CD4-positive, alpha-beta memory T cell (primary cell): ENCODE results near the gene KIF5B. TPM values are rescaled to one million over a fixed set of nuclear protein-coding genes. Genes with fewer than 3 reads are reported as not detected.

ENCODE experiments used
- CTCF ChIA-PET: fragments of 350-600 bp; sonication (Branson Sonifier 250); formaldehyde crosslinking; loops from one replicate; lab custom pipeline; 2021; ENCODE audit warnings: inconsistent platforms; ENCODE audit not compliant: partially characterized antibody; lab: Charles Lee
- POLR2A ChIA-PET: fragments of 350-600 bp; sonication (Branson Sonifier 250); formaldehyde crosslinking; loops from one replicate; lab custom pipeline; 2021; ENCODE audit not compliant: partially characterized antibody; lab: Charles Lee
- DNase-seq, 5 donors: peaks; one replicate each; pipeline versions ENCODE4 v3.0.0 to v3.0.0-alpha.2; 2020 to 2022; ENCODE audit warnings: mixed read lengths in 1 of 5
- H3K27ac ChIP-seq: one replicate; pipeline ENCODE4 v1.7.0; 2013; ENCODE audit warnings: low read depth, low read length
- H3K27me3 ChIP-seq: 2 replicates; pipeline ENCODE4 v1.7.0; 2013; ENCODE audit warnings: mild to moderate bottlenecking, low read length, moderate library complexity; ENCODE audit not compliant: insufficient read depth
- H3K36me3 ChIP-seq: 2 replicates; pipeline ENCODE4 v1.7.0; 2013; ENCODE audit warnings: mild to moderate bottlenecking, low read length, moderate library complexity; ENCODE audit not compliant: insufficient read depth
- H3K4me1 ChIP-seq: 2 replicates; pipeline ENCODE4 v1.7.0; 2013; ENCODE audit warnings: mild to moderate bottlenecking, low read length, moderate library complexity; ENCODE audit not compliant: insufficient read depth
- H3K4me3 ChIP-seq, 2 donors: one replicate each; pipeline ENCODE4 v1.7.0; 2013; ENCODE audit warnings: low read length in 2 of 2, mild to moderate bottlenecking in 1 of 2
- H3K9me3 ChIP-seq, 2 donors: one replicate each; pipeline ENCODE4 v1.7.0; 2013; ENCODE audit warnings: low read length in 2 of 2, control low read depth in 1 of 2; ENCODE audit not compliant: control insufficient read depth in 1 of 2
- H3K27ac Mint-ChIP-seq, 7 donors: one replicate each; pipeline ENCODE4 v1.8.0; 2020 to 2021; ENCODE audit warnings: mixed read lengths in 7 of 7, mild to moderate bottlenecking in 6 of 7, inconsistent platforms in 3 of 7, moderate library complexity in 3 of 7
- H3K27me3 Mint-ChIP-seq, 2 donors: one replicate each; pipeline ENCODE4 v1.8.0; 2020 to 2021; ENCODE audit warnings: mixed read lengths in 2 of 2
- H3K36me3 Mint-ChIP-seq, 2 donors: one replicate each; pipeline ENCODE4 v1.8.0; 2020 to 2021; ENCODE audit warnings: mixed read lengths in 2 of 2, inconsistent platforms in 1 of 2, mild to moderate bottlenecking in 1 of 2
- H3K4me1 Mint-ChIP-seq, 4 donors: one replicate each; pipeline ENCODE4 v1.8.0; 2020 to 2021; ENCODE audit warnings: mixed read lengths in 4 of 4, mild to moderate bottlenecking in 1 of 4
- H3K4me3 Mint-ChIP-seq, 8 donors: one replicate each; pipeline ENCODE4 v1.8.0; 2020 to 2021; ENCODE audit warnings: mixed read lengths in 8 of 8, mild to moderate bottlenecking in 7 of 8, moderate library complexity in 6 of 8, inconsistent platforms in 3 of 8
- H3K9me3 Mint-ChIP-seq, 8 donors: one replicate each; pipeline ENCODE4 v1.8.0; 2020 to 2021; ENCODE audit warnings: mixed read lengths in 8 of 8, mild to moderate bottlenecking in 5 of 8, inconsistent platforms in 3 of 8, moderate library complexity in 1 of 8
- intact Hi-C: fragments of 100-400 bp; cut with micrococcal nuclease; formaldehyde crosslinking; loops from one replicate; pipeline ENCODE4 v1.15.1; 2023
- polyA plus RNA-seq, 2 donors: library from polyadenylated mRNA; unstranded; fragments of 300-500 nt; fragmentation: Illumina TruSeq; gene quantifications; one replicate each; pipeline ENCODE4 v1.2.3, GENCODE V29; 2021
- total RNA-seq, 2 experiments: library from RNA; stranded (reverse); gene quantifications; one replicate each; pipeline ENCODE4 v1.2.3, GENCODE V29; 2021

The KIF5B gene
- total and polyA plus RNA-seq, 4 experiments from 2014 or later = 23.4 to 55.6 (median 42.2) TPM

DNA sequence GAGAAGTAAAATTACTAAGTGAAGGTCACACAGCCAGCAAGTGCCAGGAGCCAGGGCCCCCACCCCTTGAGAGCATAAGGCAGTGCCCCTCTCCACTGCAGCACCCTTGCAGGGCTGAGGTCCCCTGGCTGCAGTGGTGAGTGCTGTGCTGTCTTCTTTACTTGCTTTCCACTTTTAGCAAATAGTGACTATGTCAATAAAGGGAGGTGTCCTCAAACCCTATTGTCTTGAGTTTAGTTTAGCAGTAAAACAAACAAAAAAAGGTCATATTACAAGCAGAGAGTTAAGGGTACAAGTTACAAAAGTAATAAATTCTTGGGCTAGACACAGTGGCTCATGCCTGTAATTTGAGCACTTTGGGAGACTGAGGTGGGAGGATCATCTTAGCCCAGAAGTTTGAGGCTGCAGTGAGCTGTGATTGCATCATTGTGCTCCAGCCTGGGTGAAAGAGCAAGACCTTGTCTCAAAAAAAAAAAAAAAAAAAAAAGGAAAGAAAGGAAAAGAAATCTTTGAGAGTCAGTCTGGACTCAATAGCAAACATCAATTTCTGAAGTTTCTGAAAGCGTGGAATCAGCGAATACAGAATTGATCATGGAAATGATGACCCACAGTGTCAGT is 39.0 kb upstream of the KIF5B start:
- ChIA-PET POLR2A (no interaction called here), CTCF (no interaction called here)
- H3K4me1 ChIP-seq = no peaks in the 10 kb centered on the region
- DNase-seq = no peak
- peaks cover 6 to 18% of the 10 kb centered on the region in 2 donors for H3K27me3 Mint-ChIP-seq
- no peak overlapping the region for H3K4me3 ChIP-seq
- H3K27me3 ChIP-seq = no peaks in the 10 kb centered on the region
- H3K4me3 Mint-ChIP-seq = no peak overlapping the region
- no peaks in the 10 kb centered on the region for H3K4me1 Mint-ChIP-seq
- no peaks in the 10 kb centered on the region for H3K36me3 Mint-ChIP-seq
- H3K27ac Mint-ChIP-seq = no peak overlapping the region
- H3K9me3 Mint-ChIP-seq = peaks cover 0 to 21% (median 10%) of the 10 kb centered on the region in 8 donors
- H3K27ac ChIP-seq = no peak overlapping the region
- intact Hi-C loops = no loop called here
- no peaks in the 10 kb centered on the region for H3K36me3 ChIP-seq
- no peaks in the 10 kb centered on the region for H3K9me3 ChIP-seq

- peaks cover 0 to 15% (median 6%) of the 10 kb centered on the region in 8 donors for H3K9me3 Mint-ChIP-seq
- ChIA-PET CTCF (no interaction called here), POLR2A (no interaction called here)
- H3K4me3 ChIP-seq = no peak overlapping the region
- no peak for DNase-seq
- H3K4me1 Mint-ChIP-seq = no peaks in the 10 kb centered on the region
- no peaks in the 10 kb centered on the region for H3K4me1 ChIP-seq
- no peaks in the 10 kb centered on the region for H3K36me3 Mint-ChIP-seq
- intact Hi-C loops = no loop called here
- no peak overlapping the region for H3K27ac Mint-ChIP-seq
- H3K27me3 ChIP-seq = no peaks in the 10 kb centered on the region
- no peak overlapping the region for H3K4me3 Mint-ChIP-seq
- no peaks in the 10 kb centered on the region for H3K9me3 ChIP-seq
- H3K27ac ChIP-seq = no peak overlapping the region
- no peaks in the 10 kb centered on the region for H3K36me3 ChIP-seq
- H3K27me3 Mint-ChIP-seq = peaks cover 6 to 15% of the 10 kb centered on the region in 2 donors
Observed at GRCh38 chr10:32093650-32094049, 37.4 kb upstream of the KIF5B start.

DNA sequence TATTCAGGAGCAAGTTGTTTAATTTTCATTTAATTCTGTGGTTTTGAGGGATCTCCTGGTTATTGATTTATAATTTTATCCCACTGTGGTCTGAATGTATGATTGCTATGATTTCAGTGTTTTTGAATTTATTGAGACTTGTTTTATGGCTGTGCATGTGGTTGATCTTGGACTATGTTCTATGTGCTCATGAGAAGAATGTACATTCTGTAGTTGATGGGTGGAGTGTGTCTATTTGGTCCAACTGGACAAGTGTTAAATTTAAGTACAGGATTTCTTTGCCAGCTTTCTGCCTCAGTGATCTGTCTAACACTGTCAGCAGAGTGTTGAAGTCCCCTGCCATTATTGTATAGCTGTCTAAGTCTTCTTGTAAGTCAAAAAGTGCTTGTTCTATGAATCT is 34.8 kb upstream of the KIF5B start:
- Histone ChIP-seq H3K27ac (no peak overlapping the region), H3K4me1 (no peaks in the 10 kb centered on the region), H3K9me3 (no peaks in the 10 kb centered on the region), H3K36me3 (no peaks in the 10 kb centered on the region), H3K4me3 (no peak overlapping the region), H3K27me3 (no peaks in the 10 kb centered on the region)
- POLR2A ChIA-PET = no interaction called here
- no peak overlapping the region for H3K4me3 Mint-ChIP-seq
- DNase-seq = no peak
- H3K9me3 Mint-ChIP-seq = peaks cover 0 to 3% (median 0%) of the 10 kb centered on the region in 8 donors
- CTCF ChIA-PET = no interaction called here
- peaks cover 6 to 13% of the 10 kb centered on the region in 2 donors for H3K27me3 Mint-ChIP-seq
- H3K36me3 Mint-ChIP-seq = no peaks in the 10 kb centered on the region
- intact Hi-C loops = no loop called here
- H3K4me1 Mint-ChIP-seq = no peaks in the 10 kb centered on the region
- no peak overlapping the region for H3K27ac Mint-ChIP-seq

DNA sequence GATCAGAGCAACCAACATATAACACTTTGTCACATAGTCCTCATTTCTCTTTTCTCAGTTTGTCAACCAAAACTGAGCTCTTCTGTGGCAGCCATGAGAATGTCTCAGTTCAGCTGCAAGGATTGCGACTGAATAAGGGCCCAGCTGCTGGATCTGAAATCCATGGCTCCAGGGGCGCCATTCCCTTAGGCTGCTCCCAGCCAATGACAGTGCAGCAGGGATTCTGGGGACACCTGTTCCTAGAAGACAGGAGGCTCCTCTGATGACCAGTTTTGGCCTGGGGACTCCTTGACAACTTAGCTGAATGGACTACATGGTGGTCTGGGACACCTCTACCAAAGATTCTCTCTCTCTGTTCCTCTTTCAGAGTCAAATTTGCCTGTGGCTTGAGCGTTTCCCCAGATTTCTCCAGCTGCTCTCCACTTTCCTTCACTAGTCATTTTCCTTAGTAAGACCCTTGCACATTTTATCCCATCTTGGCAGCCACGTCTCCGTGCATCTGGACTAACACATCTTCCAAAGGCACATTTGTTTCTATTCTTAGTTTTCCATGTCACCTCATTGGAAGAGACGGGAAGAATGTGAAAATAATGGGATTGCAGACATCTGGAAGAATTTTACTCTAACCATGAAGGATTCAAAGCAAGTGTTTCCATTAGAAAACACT is 28.1 kb upstream of the KIF5B start:
- Histone ChIP-seq H3K4me3 (no peak overlapping the region), H3K27me3 (no peaks in the 10 kb centered on the region), H3K36me3 (no peaks in the 10 kb centered on the region), H3K27ac (no peak overlapping the region), H3K9me3 (no peaks in the 10 kb centered on the region), H3K4me1 (no peaks in the 10 kb centered on the region)
- intact Hi-C loops = no loop called here
- peaks cover 0 to 2% of the 10 kb centered on the region in 2 donors for H3K27me3 Mint-ChIP-seq
- no peak overlapping the region for H3K27ac Mint-ChIP-seq
- ChIA-PET POLR2A (no interaction called here), CTCF (interaction anchor here (0.7 kb wide), 1 partner anchor 1332 kb away, joined by 3 read pairs; no protein-coding TSS in a partner anchor)
- H3K9me3 Mint-ChIP-seq = no peaks in the 10 kb centered on the region
- no peak overlapping the region for H3K4me3 Mint-ChIP-seq
- DNase-seq = no peak
- H3K36me3 Mint-ChIP-seq = no peaks in the 10 kb centered on the region
- no peaks in the 10 kb centered on the region for H3K4me1 Mint-ChIP-seq

DNA sequence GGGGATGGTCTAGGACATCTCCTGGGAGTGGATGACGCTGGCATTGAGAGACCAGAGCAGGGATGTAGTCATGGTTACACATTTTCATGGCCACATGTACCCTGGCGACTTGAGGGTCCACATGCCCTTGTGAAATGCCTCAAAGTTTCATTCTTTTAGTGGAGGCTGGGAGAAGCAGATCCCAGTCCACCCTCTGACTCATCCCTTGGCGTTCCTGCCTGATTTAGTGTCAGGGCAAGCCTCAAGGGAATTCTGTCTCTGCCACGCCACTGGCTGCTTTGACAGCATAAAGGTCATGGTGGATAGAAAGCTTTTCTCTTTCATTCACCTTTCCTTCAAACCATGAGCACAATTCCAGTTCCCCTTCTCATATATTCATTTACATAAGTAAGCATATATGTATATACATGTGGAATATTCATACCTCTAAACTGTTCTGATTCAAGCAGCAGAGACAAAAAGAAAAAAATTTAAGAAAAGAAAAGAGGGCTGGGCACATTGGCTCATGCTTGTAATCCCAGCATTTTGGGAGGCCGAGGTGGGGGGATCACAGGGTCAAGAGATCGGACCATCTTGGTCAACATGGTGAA is 21.8 kb upstream of the KIF5B start:
- Mint-ChIP-seq H3K9me3 (no peaks in the 10 kb centered on the region), H3K27me3 (peaks cover 0 to 5% of the 10 kb centered on the region in 2 donors), H3K36me3 (no peaks in the 10 kb centered on the region), H3K4me1 (no peaks in the 10 kb centered on the region), H3K27ac (no peak overlapping the region), H3K4me3 (no peak overlapping the region)
- Histone ChIP-seq H3K27ac (no peak overlapping the region), H3K27me3 (no peaks in the 10 kb centered on the region), H3K4me1 (no peaks in the 10 kb centered on the region), H3K36me3 (no peaks in the 10 kb centered on the region), H3K9me3 (no peaks in the 10 kb centered on the region), H3K4me3 (no peak overlapping the region)
- intact Hi-C loops = no loop called here
- DNase-seq = no peak
- ChIA-PET CTCF (no interaction called here), POLR2A (no interaction called here)

DNA sequence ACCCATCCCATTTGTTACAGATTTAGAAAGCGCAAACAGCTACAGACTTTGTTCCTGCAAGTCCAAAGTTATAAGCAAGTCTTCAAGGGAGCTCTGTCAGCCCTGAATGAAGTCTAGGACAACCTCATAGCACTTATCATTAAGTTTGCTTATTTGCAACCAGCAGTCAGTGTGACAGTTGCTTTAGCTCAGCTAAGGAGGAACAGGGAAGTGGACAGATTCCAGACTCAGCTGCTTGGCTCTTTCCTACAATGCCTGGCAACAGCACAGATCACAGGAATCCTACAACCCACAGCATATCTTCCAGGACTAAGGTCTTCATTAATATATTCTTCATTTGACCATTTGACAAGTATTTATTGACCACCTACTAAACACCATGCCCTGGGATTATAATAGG is 17.4 kb upstream of the KIF5B start:
- Mint-ChIP-seq H3K27me3 (peaks cover 2% of the 10 kb centered on the region in 2 donors), H3K4me1 (no peaks in the 10 kb centered on the region), H3K4me3 (no peak overlapping the region), H3K36me3 (no peaks in the 10 kb centered on the region), H3K27ac (no peak overlapping the region), H3K9me3 (no peaks in the 10 kb centered on the region)
- DNase-seq = no peak
- H3K4me1 ChIP-seq = no peaks in the 10 kb centered on the region
- no peaks in the 10 kb centered on the region for H3K27me3 ChIP-seq
- POLR2A ChIA-PET = no interaction called here
- intact Hi-C loops = no loop called here
- CTCF ChIA-PET = no interaction called here
- H3K9me3 ChIP-seq = no peaks in the 10 kb centered on the region
- H3K27ac ChIP-seq = no peak overlapping the region
- H3K4me3 ChIP-seq = no peak overlapping the region
- no peaks in the 10 kb centered on the region for H3K36me3 ChIP-seq

- Histone ChIP-seq H3K4me1 (no peaks in the 10 kb centered on the region), H3K9me3 (no peaks in the 10 kb centered on the region), H3K36me3 (no peaks in the 10 kb centered on the region), H3K27ac (no peak overlapping the region), H3K4me3 (no peak overlapping the region), H3K27me3 (no peaks in the 10 kb centered on the region)
- Mint-ChIP-seq H3K9me3 (no peaks in the 10 kb centered on the region), H3K4me1 (no peaks in the 10 kb centered on the region), H3K4me3 (no peak overlapping the region), H3K27ac (no peak overlapping the region), H3K27me3 (peaks cover 2% of the 10 kb centered on the region in 2 donors), H3K36me3 (no peaks in the 10 kb centered on the region)
- CTCF ChIA-PET = no interaction called here
- intact Hi-C loops = no loop called here
- DNase-seq = no peak
- POLR2A ChIA-PET = no interaction called here
Observed at GRCh38 chr10:32073128-32073527, 16.9 kb upstream of the KIF5B start.
